ENCODE results near the gene DNAH17.

- TF ChIP-seq ZNF223 (tag by site-specific recombination; IDR thresholded peaks at IDR 0.05) (no peak), ZNF24 (tag by site-specific recombination; IDR thresholded peaks at IDR 0.05) (no peak), ZNF518A (tag by site-specific recombination; conservative IDR thresholded peaks at IDR 0.05; ENCODE audit: low read depth) (no peak), REST (tag by site-specific recombination; IDR thresholded peaks at IDR 0.05) (no peak), GLIS2 (tag by site-specific recombination; IDR thresholded peaks at IDR 0.05) (no peak), PRDM10 (tag by site-specific recombination; IDR thresholded peaks at IDR 0.05) (no peak), ZNF571 (tag by site-specific recombination; IDR thresholded peaks at IDR 0.05) (no peak), ELK4 (IDR thresholded peaks at IDR 0.05; ENCODE audit: borderline replicate concordance, low read depth, low read length) (no peak)
Measured at GRCh38 chr17:78620099-78620498, 42.9 kb upstream of the DNAH17 start.

All from HEK293 (cell line).